ENCODE results near the gene GSN. TPM values are rescaled to one million over a fixed set of nuclear protein-coding genes. Genes with fewer than 3 reads are reported as not detected.

The GSN gene
- total and polyA plus RNA-seq, 2 donors (not counting 1 experiment from before 2014, with no cell fraction given), result 38.4 to 45.4 TPM

DNA sequence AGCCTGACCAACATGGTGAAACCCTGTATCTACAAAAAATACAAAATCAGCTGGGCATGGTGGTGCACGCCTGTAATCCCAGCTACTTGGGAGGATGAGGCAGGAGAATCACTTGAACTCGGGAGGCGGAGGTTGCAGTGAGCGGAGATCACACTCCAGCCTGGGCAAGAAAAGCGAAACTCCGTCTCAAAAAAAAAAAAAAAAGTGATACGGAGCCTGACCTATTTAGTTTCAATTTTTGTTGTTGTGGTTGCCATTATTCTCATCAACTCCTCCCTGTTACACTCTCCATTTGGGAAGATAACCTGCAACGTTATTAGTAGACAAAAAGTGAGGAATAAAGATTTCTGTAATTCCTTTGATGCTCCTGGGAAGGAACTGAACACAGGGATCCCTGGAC, 100.8 kb downstream of the GSN start:
- H3K4me2 ChIP-seq (replicated peaks; ENCODE audit: low read depth, low read length, poor library complexity, severe bottlenecking), result peak overlapping the region; percentile 90
- H3K79me2 ChIP-seq (ENCODE audit: control insufficient read depth, insufficient read depth, low read length), result peaks cover 10% of the 10 kb centered on the region
- intact Hi-C loops (cut with micrococcal nuclease), result loop anchor here (5.0 kb wide), 2 partner anchors 46 to 576 kb away; partner anchors contain the start of gene FBXW2

More for the DNA sequence above, 100.8 kb downstream of the GSN start:
- Histone ChIP-seq H3K4me3 (ENCODE audit: control extremely low read depth in 1 of 5, extremely low read depth in 1 of 5, insufficient read depth in 1 of 5, low read depth in 2 of 5, low read length in 4 of 5) (peak overlapping the region; percentile 58 to 93 (median 71)), H3K36me3 (replicated peaks in 1 of 2; ENCODE audit: control extremely low read depth in 1 of 2, control insufficient read depth in 1 of 2, extremely low read depth in 1 of 2, insufficient read depth in 2 of 2, low read length in 1 of 2) (no peaks in the 10 kb centered on the region), H4K20me1 (ENCODE audit: control insufficient read depth, insufficient read depth, low read length, poor library complexity, severe bottlenecking) (no peaks in the 10 kb centered on the region), H3K27me3 (replicated peaks in 1 of 4; ENCODE audit: control extremely low read depth in 1 of 4, control insufficient read depth in 3 of 4, insufficient read depth in 4 of 4, low read length in 3 of 4) (no peaks in the 10 kb centered on the region), H3K9ac (ENCODE audit: low read length) (peak overlapping the region; percentile 75), H3K4me1 (ENCODE audit: control insufficient read depth in 2 of 2, insufficient read depth in 2 of 2, low read length in 2 of 2) (peaks cover 19 to 20% of the 10 kb centered on the region in 2 donors), H3K9me3 (ENCODE audit: control extremely low read depth in 1 of 3, control insufficient read depth in 2 of 3, insufficient read depth in 1 of 3, low read length in 2 of 3) (peaks cover 0 to 8% (median 0%) of the 10 kb centered on the region in 3 donors), H3K27ac (ENCODE audit: low read length in 2 of 2) (no peak overlapping the region), H2AFZ (ENCODE audit: insufficient read depth, low read depth, low read length, poor library complexity, severe bottlenecking) (peak overlapping the region; percentile 95)
- Mint-ChIP-seq H3K9me3 (ENCODE audit: insufficient read depth) (peaks cover 3% of the 10 kb centered on the region), H3K4me1 (peaks cover 29% of the 10 kb centered on the region), H3K27me3 (no peaks in the 10 kb centered on the region), H3K27ac (peak overlapping the region; percentile 41), H3K4me3 (peak overlapping the region; percentile 91)
- 33% methylated on average over 3 of the region's 8 CpGs for WGBS (ENCODE audit: insufficient coverage)
- CTCF ChIA-PET, result interaction anchor here (0.6 to 1.4 kb wide), 4 partner anchors 31 to 49 kb away, joined by 3 to 6 read pairs (median 4); no protein-coding TSS in a partner anchor
- DNase-seq, result peak; percentile 36
- TF ChIP-seq EZH2 (IDR thresholded peaks at IDR 0.05; ENCODE audit: borderline replicate concordance, insufficient read depth, low read depth, low read length, poor library complexity, severe bottlenecking) (no peak), CTCF (IDR thresholded peaks at IDR 0.05) (no peak)
- POLR2A ChIA-PET, result interaction anchor here (0.6 kb wide), 2 partner anchors 70 to 830 kb away, joined by 3 read pairs; no protein-coding TSS in a partner anchor
- no peak for ATAC-seq (ENCODE audit: low read depth)
